Loucy (cell line): ENCODE results near the gene FOXB1.

Experiments
- H2AFZ ChIP-seq: fragments of 200-600 bp; sonication (generic); 2 replicates; pipeline ENCODE4 v1.6.0; 2016; ENCODE audit warnings: antibody characterized with exemption, mild to moderate bottlenecking, low read length, moderate library complexity
- H3F3A ChIP-seq: fragments of 200-600 bp; 2 replicates; pipeline ENCODE4 v1.6.0; 2016; ENCODE audit warnings: antibody characterized with exemption, low read depth, mild to moderate bottlenecking
- H3K27me3 ChIP-seq: fragments of 200-600 bp; sonication (generic); 2 replicates; pipeline ENCODE4 v1.6.1; 2014; ENCODE audit warnings: low read length, mild to moderate bottlenecking; ENCODE audit not compliant: insufficient read depth, poor library complexity, severe bottlenecking
- H3K36me3 ChIP-seq: fragments of 200-600 bp; sonication (generic); 2 replicates; pipeline ENCODE4 v1.6.1; 2016; ENCODE audit warnings: low read length; ENCODE audit not compliant: insufficient read depth
- H3K4me1 ChIP-seq: fragments of 200-600 bp; sonication (generic); 2 replicates; pipeline ENCODE4 v1.5.1; 2014; ENCODE audit warnings: low read length, mild to moderate bottlenecking; ENCODE audit not compliant: insufficient read depth, poor library complexity, severe bottlenecking
- H3K4me2 ChIP-seq: fragments of 200-600 bp; sonication (generic); 2 replicates; pipeline ENCODE4 v1.6.0; 2014; ENCODE audit warnings: antibody characterized with exemption, low read length, low read depth, mild to moderate bottlenecking; ENCODE audit not compliant: poor library complexity, severe bottlenecking
- H3K4me3 ChIP-seq: fragments of 200-600 bp; sonication (generic); 2 replicates; pipeline ENCODE4 v1.5.1; 2014; ENCODE audit warnings: low read length, mild to moderate bottlenecking, mixed read lengths; ENCODE audit not compliant: poor library complexity, severe bottlenecking
- H3K79me2 ChIP-seq: fragments of 200-600 bp; sonication (generic); 2 replicates; pipeline ENCODE4 v1.6.1; 2014; ENCODE audit warnings: low read length; ENCODE audit not compliant: insufficient read depth
- H3K9ac ChIP-seq: fragments of 200-600 bp; sonication (generic); 2 replicates; pipeline ENCODE4 v1.6.0; 2014; ENCODE audit warnings: mild to moderate bottlenecking, low read depth, low read length, moderate library complexity; ENCODE audit not compliant: poor library complexity, severe bottlenecking
- H3K9me2 ChIP-seq: fragments of 200-600 bp; sonication (generic); replicated peaks from 2 replicates; pipeline ENCODE4 v1.6.1; 2016; ENCODE audit warnings: low read depth, low read length, mixed read lengths
- H3K9me3 ChIP-seq: fragments of 200-600 bp; sonication (generic); 2 replicates; pipeline ENCODE4 v1.6.1; 2014; ENCODE audit warnings: mild to moderate bottlenecking, antibody characterized with exemption, low read length, low read depth; ENCODE audit not compliant: insufficient read depth
- H4K20me1 ChIP-seq: fragments of 200-600 bp; sonication (generic); 2 replicates; pipeline ENCODE4 v1.6.0; 2014; ENCODE audit warnings: antibody characterized with exemption, low read length, mild to moderate bottlenecking; ENCODE audit not compliant: insufficient read depth, poor library complexity, severe bottlenecking
- EZH2phosphoT487 ChIP-seq: fragments of 200-600 bp; IDR thresholded peaks from 2 replicates; pipeline ENCODE4 v1.6.1; 2018; ENCODE audit warnings: antibody characterized with exemption, mild to moderate bottlenecking, moderate library complexity, borderline replicate concordance
- TF ChIP-seq, protein P1 (sequence below): fragments of 200-600 bp; sonication (generic); conservative IDR thresholded peaks from 2 replicates; pipeline ENCODE4 v1.5.1; 2014; ENCODE audit warnings: mild to moderate bottlenecking, antibody characterized with exemption, low read length

Gene FOXB1

DNA sequence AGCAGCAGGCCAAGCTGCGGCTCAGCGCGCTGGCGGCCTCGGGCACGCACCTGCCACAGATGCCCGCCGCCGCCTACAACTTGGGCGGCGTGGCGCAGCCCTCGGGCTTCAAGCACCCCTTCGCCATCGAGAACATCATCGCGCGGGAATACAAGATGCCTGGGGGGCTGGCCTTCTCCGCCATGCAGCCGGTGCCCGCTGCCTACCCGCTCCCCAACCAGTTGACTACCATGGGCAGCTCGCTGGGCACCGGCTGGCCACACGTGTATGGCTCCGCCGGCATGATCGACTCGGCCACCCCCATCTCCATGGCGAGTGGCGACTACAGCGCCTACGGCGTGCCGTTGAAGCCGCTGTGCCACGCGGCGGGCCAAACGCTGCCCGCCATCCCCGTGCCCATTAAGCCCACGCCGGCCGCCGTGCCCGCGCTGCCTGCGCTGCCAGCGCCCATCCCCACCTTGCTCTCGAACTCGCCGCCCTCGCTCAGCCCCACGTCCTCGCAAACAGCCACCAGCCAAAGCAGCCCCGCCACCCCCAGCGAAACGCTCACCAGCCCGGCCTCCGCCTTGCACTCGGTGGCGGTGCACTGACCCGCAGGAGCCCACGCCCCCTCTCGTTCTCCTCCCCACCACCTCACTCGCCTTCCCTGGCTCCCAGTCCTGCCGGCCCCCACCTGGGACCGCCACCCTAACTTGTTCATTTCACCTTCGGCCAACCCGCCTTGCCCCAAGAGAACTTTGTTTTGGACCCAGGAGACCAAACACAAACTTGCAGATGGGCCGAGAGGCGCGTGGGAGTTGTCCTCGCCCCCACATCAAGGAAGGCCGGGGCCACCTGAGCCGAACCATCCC, 1.5 kb downstream of the FOXB1 start:
- H4K20me1 ChIP-seq, result no peaks in the 10 kb centered on the region
- TF ChIP-seq, protein P1, sequence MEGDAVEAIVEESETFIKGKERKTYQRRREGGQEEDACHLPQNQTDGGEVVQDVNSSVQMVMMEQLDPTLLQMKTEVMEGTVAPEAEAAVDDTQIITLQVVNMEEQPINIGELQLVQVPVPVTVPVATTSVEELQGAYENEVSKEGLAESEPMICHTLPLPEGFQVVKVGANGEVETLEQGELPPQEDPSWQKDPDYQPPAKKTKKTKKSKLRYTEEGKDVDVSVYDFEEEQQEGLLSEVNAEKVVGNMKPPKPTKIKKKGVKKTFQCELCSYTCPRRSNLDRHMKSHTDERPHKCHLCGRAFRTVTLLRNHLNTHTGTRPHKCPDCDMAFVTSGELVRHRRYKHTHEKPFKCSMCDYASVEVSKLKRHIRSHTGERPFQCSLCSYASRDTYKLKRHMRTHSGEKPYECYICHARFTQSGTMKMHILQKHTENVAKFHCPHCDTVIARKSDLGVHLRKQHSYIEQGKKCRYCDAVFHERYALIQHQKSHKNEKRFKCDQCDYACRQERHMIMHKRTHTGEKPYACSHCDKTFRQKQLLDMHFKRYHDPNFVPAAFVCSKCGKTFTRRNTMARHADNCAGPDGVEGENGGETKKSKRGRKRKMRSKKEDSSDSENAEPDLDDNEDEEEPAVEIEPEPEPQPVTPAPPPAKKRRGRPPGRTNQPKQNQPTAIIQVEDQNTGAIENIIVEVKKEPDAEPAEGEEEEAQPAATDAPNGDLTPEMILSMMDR, result no peak
- no peak for TF ChIP-seq EZH2phosphoT487
- peak overlapping the region; percentile 72 for H3K9ac ChIP-seq
- H3K9me3 ChIP-seq, result no peaks in the 10 kb centered on the region
- H3K9me2 ChIP-seq, result no peaks in the 10 kb centered on the region
- H3K4me1 ChIP-seq, result peaks cover 28% of the 10 kb centered on the region
- no peaks in the 10 kb centered on the region for H3K27me3 ChIP-seq
- peak overlapping the region; percentile 74 for H3K4me3 ChIP-seq
- H3K4me2 ChIP-seq, result peak overlapping the region; percentile 78
- H3K36me3 ChIP-seq, result no peaks in the 10 kb centered on the region
- peak overlapping the region; percentile 85 for H2AFZ ChIP-seq
- H3F3A ChIP-seq, result 0 out of 2 replicates have a peak, but pooled peaks cover 2% of the 10 kb centered on the region
- H3K79me2 ChIP-seq, result no peaks in the 10 kb centered on the region

GRCh38 chr15:60006203-60006862, 2.2 kb downstream of the FOXB1 start:
- 0 out of 2 replicates have a peak, but pooled peaks cover 2% of the 10 kb centered on the region for H3F3A ChIP-seq
- no peaks in the 10 kb centered on the region for H3K9me3 ChIP-seq
- H3K27me3 ChIP-seq, result no peaks in the 10 kb centered on the region
- H3K4me2 ChIP-seq, result peak overlapping the region; percentile 78
- peak overlapping the region; percentile 74 for H3K4me3 ChIP-seq
- no peaks in the 10 kb centered on the region for H3K36me3 ChIP-seq
- no peaks in the 10 kb centered on the region for H3K9me2 ChIP-seq
- H2AFZ ChIP-seq, result peak overlapping the region; percentile 85
- H3K9ac ChIP-seq, result peak overlapping the region; percentile 72
- peaks cover 32% of the 10 kb centered on the region for H3K4me1 ChIP-seq
- H4K20me1 ChIP-seq, result no peaks in the 10 kb centered on the region
- TF ChIP-seq EZH2phosphoT487, result no peak
- TF ChIP-seq, protein P1, result no peak
- H3K79me2 ChIP-seq, result no peaks in the 10 kb centered on the region

- H3K9me3 ChIP-seq, result no peaks in the 10 kb centered on the region
- TF ChIP-seq, protein P1, result no peak
- no peak for TF ChIP-seq EZH2phosphoT487
- peak overlapping the region; percentile 72 for H3K9ac ChIP-seq
- H3K79me2 ChIP-seq, result no peaks in the 10 kb centered on the region
- H2AFZ ChIP-seq, result peak overlapping the region; percentile 85
- H3K9me2 ChIP-seq, result no peaks in the 10 kb centered on the region
- no peaks in the 10 kb centered on the region for H3K36me3 ChIP-seq
- H3K4me3 ChIP-seq, result peak overlapping the region; percentile 74
- 0 out of 2 replicates have a peak, but pooled peaks cover 2% of the 10 kb centered on the region for H3F3A ChIP-seq
- H4K20me1 ChIP-seq, result no peaks in the 10 kb centered on the region
- no peaks in the 10 kb centered on the region for H3K27me3 ChIP-seq
- H3K4me1 ChIP-seq, result peaks cover 35% of the 10 kb centered on the region
- peak overlapping the region; percentile 78 for H3K4me2 ChIP-seq
Measured at GRCh38 chr15:60006873-60007272, 2.8 kb downstream of the FOXB1 start.
